Stomach (tissue), 4 donors: Measurements from ENCODE around the gene KY.

Experiments used
- POLR2A ChIP-seq, 4 donors: fragments of 450-650 bp; IDR thresholded peaks; one replicate each; pipeline ENCODE4 v1.6.1; 2016; ENCODE audit warnings: antibody characterized with exemption in 4 of 4, control low read depth in 2 of 4, mild to moderate bottlenecking in 1 of 4, moderate library complexity in 1 of 4
- TF ChIP-seq, protein P1 (sequence below), 7 experiments: fragments of 450-650 bp in 4 of 7; fragments of 200-600 bp in 3 of 7; sonication (generic) in 3 of 7; IDR thresholded peaks; one replicate each; pipeline ENCODE4 v1.5.1; 2016 to 2019; ENCODE audit warnings: antibody characterized with exemption in 7 of 7, control low read depth in 2 of 7, mild to moderate bottlenecking in 1 of 7

DNA sequence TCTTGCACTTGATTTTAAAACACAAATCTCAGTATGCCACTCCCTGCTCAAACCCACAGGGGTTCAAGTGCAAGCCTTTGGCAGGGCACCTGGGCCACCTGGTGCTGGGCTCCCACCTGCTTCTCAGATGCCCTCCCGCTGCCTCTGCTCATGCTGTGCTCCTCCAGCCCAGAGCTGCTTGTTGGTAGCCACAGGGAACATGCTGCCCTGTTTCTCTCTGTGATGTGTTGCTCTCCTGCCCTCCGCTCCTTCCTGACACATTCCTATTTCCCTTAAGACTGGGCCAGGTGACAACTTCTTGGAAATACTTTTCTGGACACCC lies 27.1 kb upstream of the KY start:
- TF ChIP-seq POLR2A (IDR thresholded peaks at IDR 0.05) = no peak
- TF ChIP-seq, protein P1, sequence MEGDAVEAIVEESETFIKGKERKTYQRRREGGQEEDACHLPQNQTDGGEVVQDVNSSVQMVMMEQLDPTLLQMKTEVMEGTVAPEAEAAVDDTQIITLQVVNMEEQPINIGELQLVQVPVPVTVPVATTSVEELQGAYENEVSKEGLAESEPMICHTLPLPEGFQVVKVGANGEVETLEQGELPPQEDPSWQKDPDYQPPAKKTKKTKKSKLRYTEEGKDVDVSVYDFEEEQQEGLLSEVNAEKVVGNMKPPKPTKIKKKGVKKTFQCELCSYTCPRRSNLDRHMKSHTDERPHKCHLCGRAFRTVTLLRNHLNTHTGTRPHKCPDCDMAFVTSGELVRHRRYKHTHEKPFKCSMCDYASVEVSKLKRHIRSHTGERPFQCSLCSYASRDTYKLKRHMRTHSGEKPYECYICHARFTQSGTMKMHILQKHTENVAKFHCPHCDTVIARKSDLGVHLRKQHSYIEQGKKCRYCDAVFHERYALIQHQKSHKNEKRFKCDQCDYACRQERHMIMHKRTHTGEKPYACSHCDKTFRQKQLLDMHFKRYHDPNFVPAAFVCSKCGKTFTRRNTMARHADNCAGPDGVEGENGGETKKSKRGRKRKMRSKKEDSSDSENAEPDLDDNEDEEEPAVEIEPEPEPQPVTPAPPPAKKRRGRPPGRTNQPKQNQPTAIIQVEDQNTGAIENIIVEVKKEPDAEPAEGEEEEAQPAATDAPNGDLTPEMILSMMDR (IDR thresholded peaks at IDR 0.05) = no peak
